SK-N-SH (cell line): ENCODE measurements around the gene SMYD3.

Experiments
- FOXM1 ChIP-seq: IDR thresholded peaks from 2 replicates; pipeline ENCODE4 v1.4.0; 2012; ENCODE audit warnings: low read depth, mild to moderate bottlenecking
- JUND ChIP-seq: IDR thresholded peaks from 2 replicates; pipeline ENCODE4 v1.4.0; 2012
- MEF2A ChIP-seq: IDR thresholded peaks from 2 replicates; pipeline ENCODE4 v1.4.0; 2012; ENCODE audit warnings: low read depth, borderline replicate concordance
- RCOR1 ChIP-seq: fragments of 150-350 bp; IDR thresholded peaks from 2 replicates; pipeline ENCODE4 v1.6.1; 2017; ENCODE audit warnings: antibody characterized with exemption, low read length
- RXRA ChIP-seq: IDR thresholded peaks from 2 replicates; pipeline ENCODE4 v1.4.0; 2012; ENCODE audit warnings: low read depth, mild to moderate bottlenecking, borderline replicate concordance
- TCF12 ChIP-seq: IDR thresholded peaks from 2 replicates; pipeline ENCODE4 v1.4.0; 2012
- TF ChIP-seq, protein P1 (sequence below): IDR thresholded peaks from 2 replicates; pipeline ENCODE4 v1.4.0; 2012; ENCODE audit warnings: low read depth
- TF ChIP-seq, protein P2 (sequence below): fragments of 200-600 bp; sonication (generic); IDR thresholded peaks from 2 replicates; pipeline ENCODE4 v1.6.1; 2017; ENCODE audit warnings: antibody characterized with exemption, mild to moderate bottlenecking, moderate library complexity
- TF ChIP-seq, protein P3 (sequence below): IDR thresholded peaks from 2 replicates; pipeline ENCODE4 v1.4.0; 2012; ENCODE audit warnings: low read depth, borderline replicate concordance
- TF ChIP-seq, protein P4 (sequence below): IDR thresholded peaks from 2 replicates; pipeline ENCODE4; 2012
- TF ChIP-seq, protein P5 (sequence below): fragments of 150-350 bp; IDR thresholded peaks from 2 replicates; pipeline ENCODE4 v1.6.1; 2017; ENCODE audit warnings: antibody characterized with exemption, low read length, low read depth, borderline replicate concordance

DNA sequence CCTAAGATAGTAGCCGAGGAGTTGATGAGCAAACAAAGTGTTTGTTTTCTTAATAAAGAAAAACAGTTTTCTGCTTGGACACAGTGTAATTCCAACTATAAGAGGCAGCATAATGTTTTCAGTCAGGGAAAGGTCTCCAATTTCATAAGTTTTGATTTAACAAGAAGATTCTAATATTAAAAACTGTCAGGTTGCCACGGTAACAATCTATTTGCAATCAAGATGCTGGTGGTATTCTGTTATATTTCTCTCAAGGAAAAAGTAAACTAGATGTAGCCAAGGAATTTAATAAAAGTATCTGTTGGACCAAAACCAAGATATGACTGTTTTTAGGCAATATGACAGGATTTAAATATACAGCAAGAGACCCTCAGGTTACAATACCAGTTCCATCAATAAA, 211.7 kb downstream of the SMYD3 start:
- TF ChIP-seq TCF12, result peak; percentile 56
- TF ChIP-seq FOXM1, result no peak
- TF ChIP-seq, protein P1, sequence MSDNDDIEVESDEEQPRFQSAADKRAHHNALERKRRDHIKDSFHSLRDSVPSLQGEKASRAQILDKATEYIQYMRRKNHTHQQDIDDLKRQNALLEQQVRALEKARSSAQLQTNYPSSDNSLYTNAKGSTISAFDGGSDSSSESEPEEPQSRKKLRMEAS, result no peak
- no peak for TF ChIP-seq RXRA
- TF ChIP-seq JUND, result no peak
- no peak for TF ChIP-seq RCOR1
- TF ChIP-seq, protein P2, sequence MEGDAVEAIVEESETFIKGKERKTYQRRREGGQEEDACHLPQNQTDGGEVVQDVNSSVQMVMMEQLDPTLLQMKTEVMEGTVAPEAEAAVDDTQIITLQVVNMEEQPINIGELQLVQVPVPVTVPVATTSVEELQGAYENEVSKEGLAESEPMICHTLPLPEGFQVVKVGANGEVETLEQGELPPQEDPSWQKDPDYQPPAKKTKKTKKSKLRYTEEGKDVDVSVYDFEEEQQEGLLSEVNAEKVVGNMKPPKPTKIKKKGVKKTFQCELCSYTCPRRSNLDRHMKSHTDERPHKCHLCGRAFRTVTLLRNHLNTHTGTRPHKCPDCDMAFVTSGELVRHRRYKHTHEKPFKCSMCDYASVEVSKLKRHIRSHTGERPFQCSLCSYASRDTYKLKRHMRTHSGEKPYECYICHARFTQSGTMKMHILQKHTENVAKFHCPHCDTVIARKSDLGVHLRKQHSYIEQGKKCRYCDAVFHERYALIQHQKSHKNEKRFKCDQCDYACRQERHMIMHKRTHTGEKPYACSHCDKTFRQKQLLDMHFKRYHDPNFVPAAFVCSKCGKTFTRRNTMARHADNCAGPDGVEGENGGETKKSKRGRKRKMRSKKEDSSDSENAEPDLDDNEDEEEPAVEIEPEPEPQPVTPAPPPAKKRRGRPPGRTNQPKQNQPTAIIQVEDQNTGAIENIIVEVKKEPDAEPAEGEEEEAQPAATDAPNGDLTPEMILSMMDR, result no peak
- TF ChIP-seq, protein P3, sequence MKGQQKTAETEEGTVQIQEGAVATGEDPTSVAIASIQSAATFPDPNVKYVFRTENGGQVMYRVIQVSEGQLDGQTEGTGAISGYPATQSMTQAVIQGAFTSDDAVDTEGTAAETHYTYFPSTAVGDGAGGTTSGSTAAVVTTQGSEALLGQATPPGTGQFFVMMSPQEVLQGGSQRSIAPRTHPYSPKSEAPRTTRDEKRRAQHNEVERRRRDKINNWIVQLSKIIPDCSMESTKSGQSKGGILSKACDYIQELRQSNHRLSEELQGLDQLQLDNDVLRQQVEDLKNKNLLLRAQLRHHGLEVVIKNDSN, result no peak
- TF ChIP-seq, protein P4, sequence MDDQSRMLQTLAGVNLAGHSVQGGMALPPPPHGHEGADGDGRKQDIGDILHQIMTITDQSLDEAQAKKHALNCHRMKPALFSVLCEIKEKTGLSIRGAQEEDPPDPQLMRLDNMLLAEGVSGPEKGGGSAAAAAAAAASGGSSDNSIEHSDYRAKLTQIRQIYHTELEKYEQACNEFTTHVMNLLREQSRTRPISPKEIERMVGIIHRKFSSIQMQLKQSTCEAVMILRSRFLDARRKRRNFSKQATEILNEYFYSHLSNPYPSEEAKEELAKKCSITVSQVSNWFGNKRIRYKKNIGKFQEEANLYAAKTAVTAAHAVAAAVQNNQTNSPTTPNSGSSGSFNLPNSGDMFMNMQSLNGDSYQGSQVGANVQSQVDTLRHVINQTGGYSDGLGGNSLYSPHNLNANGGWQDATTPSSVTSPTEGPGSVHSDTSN, result peak; percentile 44; the same call in 1 of the 2 replicates
- TF ChIP-seq, protein P5, sequence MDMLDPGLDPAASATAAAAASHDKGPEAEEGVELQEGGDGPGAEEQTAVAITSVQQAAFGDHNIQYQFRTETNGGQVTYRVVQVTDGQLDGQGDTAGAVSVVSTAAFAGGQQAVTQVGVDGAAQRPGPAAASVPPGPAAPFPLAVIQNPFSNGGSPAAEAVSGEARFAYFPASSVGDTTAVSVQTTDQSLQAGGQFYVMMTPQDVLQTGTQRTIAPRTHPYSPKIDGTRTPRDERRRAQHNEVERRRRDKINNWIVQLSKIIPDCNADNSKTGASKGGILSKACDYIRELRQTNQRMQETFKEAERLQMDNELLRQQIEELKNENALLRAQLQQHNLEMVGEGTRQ, result no peak
- TF ChIP-seq MEF2A, result no peak
